Subcutaneous abdominal adipose tissue (tissue), 5 donors: ENCODE measurements around the gene HOXC5.
A peak's percentile ranks its signal among the peaks of the same experiment; 100 is the strongest.

Source experiments
- H3K27ac ChIP-seq: one replicate; pipeline ENCODE4 v1.7.0; 2013; ENCODE audit warnings: low read depth, mild to moderate bottlenecking, inconsistent platforms, low read length, moderate library complexity
- H3K27me3 ChIP-seq, 5 donors: one replicate each; pipeline ENCODE4 v1.7.0; 2013; ENCODE audit warnings: low read length in 5 of 5, inconsistent platforms in 1 of 5; ENCODE audit not compliant: control insufficient read depth in 5 of 5, insufficient read depth in 4 of 5
- H3K36me3 ChIP-seq, 5 donors: one replicate each; pipeline ENCODE4 v1.7.0; 2013; ENCODE audit warnings: low read length in 5 of 5; ENCODE audit not compliant: control insufficient read depth in 5 of 5, insufficient read depth in 5 of 5
- H3K4me1 ChIP-seq, 5 donors: one replicate each; pipeline ENCODE4 v1.7.0; 2013; ENCODE audit warnings: low read length in 5 of 5, mild to moderate bottlenecking in 3 of 5, moderate library complexity in 1 of 5; ENCODE audit not compliant: control insufficient read depth in 5 of 5, insufficient read depth in 5 of 5
- H3K4me3 ChIP-seq, 5 donors: one replicate each; pipeline ENCODE4 v1.7.0; 2013; ENCODE audit warnings: low read length in 5 of 5, low read depth in 1 of 5
- H3K9ac ChIP-seq, 5 donors: one replicate each; pipeline ENCODE4 v1.7.0; 2013; ENCODE audit warnings: low read length in 5 of 5, mild to moderate bottlenecking in 4 of 5, moderate library complexity in 3 of 5
- H3K9me3 ChIP-seq, 5 donors: one replicate each; pipeline ENCODE4 v1.7.0; 2013; ENCODE audit warnings: low read length in 5 of 5; ENCODE audit not compliant: control insufficient read depth in 5 of 5
- donor health status: healthy.
- donor health status: healthy.
- donor health status: healthy.
- donor health status: healthy.
- donor health status: healthy.

The HOXC5 gene

DNA sequence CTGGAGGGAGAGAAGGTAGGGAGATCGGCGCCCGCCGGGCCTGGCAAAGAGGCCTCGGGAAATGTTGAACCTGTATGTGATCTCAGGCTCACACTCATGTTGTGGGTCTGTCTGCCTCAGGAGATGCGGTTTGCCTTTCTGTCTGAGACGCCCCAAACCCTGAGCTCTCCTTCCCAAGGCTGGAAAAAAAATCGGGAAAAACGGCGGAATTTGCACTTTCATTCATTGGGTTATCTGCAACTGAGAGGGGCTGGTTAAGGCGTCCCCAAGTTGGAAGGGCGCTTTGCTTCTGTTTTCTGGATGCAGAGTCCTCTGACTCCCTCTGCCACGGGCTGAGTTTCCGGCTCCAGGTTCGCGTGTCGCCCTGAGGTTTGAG, 37.9 kb upstream of the HOXC5 start:
- H3K9me3 ChIP-seq, result no peaks in the 10 kb centered on the region
- H3K9ac ChIP-seq, result peak overlapping the region; percentile 62 to 93 (median 87)
- H3K27ac ChIP-seq, result peak overlapping the region; percentile 98
- peaks cover 0 to 90% (median 84%) of the 10 kb centered on the region in 5 donors for H3K4me1 ChIP-seq
- peaks cover 0 to 60% (median 34%) of the 10 kb centered on the region in 5 donors for H3K27me3 ChIP-seq
- no peaks in the 10 kb centered on the region for H3K36me3 ChIP-seq
- H3K4me3 ChIP-seq, result peak overlapping the region; percentile 71 to 78 (median 78)

- peak overlapping the region; percentile 71 to 78 (median 78) for H3K4me3 ChIP-seq
- peaks cover 0 to 91% (median 84%) of the 10 kb centered on the region in 5 donors for H3K4me1 ChIP-seq
- H3K9me3 ChIP-seq, result no peaks in the 10 kb centered on the region
- peaks cover 0 to 62% (median 38%) of the 10 kb centered on the region in 5 donors for H3K27me3 ChIP-seq
- H3K36me3 ChIP-seq, result no peaks in the 10 kb centered on the region
- H3K9ac ChIP-seq, result peak overlapping the region; percentile 73 to 93 (median 81)
- H3K27ac ChIP-seq, result peak overlapping the region; percentile 98
Observed at GRCh38 chr12:53995378-53996239, 37.2 kb upstream of the HOXC5 start.

DNA sequence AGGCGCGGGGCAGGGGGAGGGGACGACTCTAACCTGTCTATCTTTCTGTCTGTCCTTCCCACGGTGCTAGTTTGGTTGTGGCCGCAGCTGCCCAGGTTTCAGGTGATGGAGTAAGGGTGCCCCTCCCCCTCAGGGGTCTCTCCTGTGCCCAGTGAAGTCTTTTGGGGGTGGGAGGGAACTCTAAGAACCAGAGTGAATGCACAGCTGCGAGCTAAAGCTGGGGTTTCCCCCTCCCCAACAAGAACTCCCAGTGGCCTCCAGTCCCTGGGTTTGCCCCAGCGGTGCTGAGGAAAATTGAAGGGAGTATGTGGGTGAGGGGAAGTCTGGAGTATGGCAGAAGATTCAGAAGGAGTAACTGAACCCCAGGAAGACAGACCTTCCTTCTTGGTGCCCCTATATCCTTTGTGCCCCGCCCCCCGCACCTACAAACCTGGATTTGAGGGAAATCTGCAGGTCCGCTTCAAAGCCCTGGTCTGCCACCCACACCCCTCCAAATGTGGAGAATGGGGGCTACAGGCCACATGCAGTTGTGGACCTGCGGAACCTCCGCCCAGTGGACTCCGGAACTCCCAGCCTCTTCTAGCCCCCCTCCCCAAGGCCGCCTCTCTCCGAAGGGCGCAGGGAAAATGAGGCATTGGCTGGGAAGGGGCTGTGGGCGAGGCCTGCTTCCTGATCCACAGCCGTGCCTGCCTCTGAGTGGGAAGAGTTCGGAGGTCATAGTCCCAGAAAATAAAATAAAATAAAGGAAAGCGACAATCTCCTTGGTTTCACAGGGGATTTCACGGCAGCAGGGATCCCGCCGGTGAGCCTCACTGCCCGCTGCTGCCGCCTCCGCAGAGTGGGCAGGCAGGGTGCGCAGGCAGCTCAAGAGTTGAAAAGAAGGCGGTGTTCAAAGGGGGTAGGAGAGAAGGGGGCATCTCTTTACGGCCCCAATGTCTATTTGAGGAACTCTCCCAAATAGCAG, 36.3 kb upstream of the HOXC5 start:
- Histone ChIP-seq H3K4me3 (peak overlapping the region; percentile 71 to 78 (median 78)), H3K9me3 (no peaks in the 10 kb centered on the region), H3K36me3 (no peaks in the 10 kb centered on the region), H3K27ac (peak overlapping the region; percentile 98), H3K4me1 (peaks cover 3 to 91% (median 84%) of the 10 kb centered on the region in 5 donors), H3K27me3 (peaks cover 0 to 56% (median 34%) of the 10 kb centered on the region in 5 donors), H3K9ac (peak overlapping the region; percentile 73 to 93 (median 81))

- Histone ChIP-seq H3K36me3 (no peaks in the 10 kb centered on the region), H3K27me3 (peaks cover 0 to 52% (median 30%) of the 10 kb centered on the region in 5 donors), H3K27ac (peak overlapping the region; percentile 98), H3K9ac (peak overlapping the region; percentile 45 to 93 (median 77)), H3K4me1 (peaks cover 3 to 91% (median 83%) of the 10 kb centered on the region in 5 donors), H3K9me3 (no peaks in the 10 kb centered on the region), H3K4me3 (peak overlapping the region; percentile 59 to 78 (median 78))
Observed at GRCh38 chr12:53997204-53998109, 35.4 kb upstream of the HOXC5 start.

- Histone ChIP-seq H3K27ac (peak overlapping the region; percentile 98), H3K4me1 (peaks cover 3 to 95% (median 85%) of the 10 kb centered on the region in 5 donors), H3K9ac (peak overlapping the region in 4 of 5 donors; percentile 45 to 98 (median 84)), H3K27me3 (peaks cover 0 to 50% (median 33%) of the 10 kb centered on the region in 5 donors), H3K9me3 (no peaks in the 10 kb centered on the region), H3K4me3 (peak overlapping the region; percentile 48 to 78 (median 78)), H3K36me3 (no peaks in the 10 kb centered on the region)
Observed at GRCh38 chr12:53998110-53998899, 34.5 kb upstream of the HOXC5 start.

DNA sequence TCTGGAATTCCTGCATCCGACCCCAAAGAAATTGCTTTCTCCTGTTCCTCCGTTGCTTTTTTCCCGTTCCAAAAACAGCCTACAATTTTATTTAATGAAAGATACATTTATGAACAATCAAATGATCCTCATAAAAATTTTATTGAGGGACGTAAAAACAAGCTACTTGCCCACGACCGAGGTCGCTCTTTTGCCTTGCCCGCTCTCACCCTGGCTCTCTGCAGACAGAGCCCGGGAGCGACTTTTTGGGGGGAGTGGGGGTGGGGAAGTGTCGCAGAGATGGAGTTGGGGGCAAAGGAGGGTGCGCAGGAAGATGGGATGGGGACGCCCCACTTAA, 34.0 kb upstream of the HOXC5 start:
- peak overlapping the region; percentile 98 for H3K27ac ChIP-seq
- no peaks in the 10 kb centered on the region for H3K36me3 ChIP-seq
- peak overlapping the region; percentile 47 to 78 (median 77) for H3K4me3 ChIP-seq
- no peaks in the 10 kb centered on the region for H3K9me3 ChIP-seq
- peaks cover 4 to 94% (median 84%) of the 10 kb centered on the region in 5 donors for H3K4me1 ChIP-seq
- peak overlapping the region in 2 of 5 donors; percentile 57 to 98 for H3K9ac ChIP-seq
- peaks cover 0 to 45% (median 35%) of the 10 kb centered on the region in 5 donors for H3K27me3 ChIP-seq

DNA sequence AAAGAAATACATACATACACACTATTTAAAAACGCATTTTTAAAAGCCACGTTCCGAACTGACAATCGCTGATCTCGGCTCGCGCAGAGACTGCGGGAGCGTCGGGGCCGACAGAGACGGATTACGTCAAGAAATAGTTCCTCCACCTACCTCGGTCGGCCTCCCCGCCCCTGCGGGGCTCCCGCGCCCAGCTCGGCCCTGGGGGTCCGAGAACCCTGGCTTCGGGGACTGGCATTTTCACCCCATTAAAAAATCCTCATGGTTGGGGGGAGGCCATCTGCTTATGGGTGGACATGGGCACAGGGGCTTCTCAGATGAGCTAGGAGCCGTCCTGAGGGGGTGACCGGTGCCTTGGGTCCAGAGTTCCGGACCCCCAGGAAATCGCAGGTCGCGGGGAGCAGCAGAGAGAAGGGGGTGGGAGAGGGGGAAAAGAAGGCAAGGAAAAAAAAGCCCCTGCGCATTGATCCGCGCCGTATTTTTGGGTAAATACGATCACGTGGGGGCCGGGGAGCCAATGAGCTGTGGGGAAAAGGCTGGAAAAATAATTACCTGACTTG, 33.2 kb upstream of the HOXC5 start:
- Histone ChIP-seq H3K27me3 (peaks cover 0 to 50% (median 36%) of the 10 kb centered on the region in 5 donors), H3K4me3 (peak overlapping the region; percentile 71 to 85 (median 77)), H3K27ac (peak overlapping the region; percentile 98), H3K4me1 (peaks cover 4 to 94% (median 84%) of the 10 kb centered on the region in 5 donors), H3K9me3 (no peaks in the 10 kb centered on the region), H3K36me3 (no peaks in the 10 kb centered on the region), H3K9ac (peak overlapping the region; percentile 44 to 98 (median 83))

DNA sequence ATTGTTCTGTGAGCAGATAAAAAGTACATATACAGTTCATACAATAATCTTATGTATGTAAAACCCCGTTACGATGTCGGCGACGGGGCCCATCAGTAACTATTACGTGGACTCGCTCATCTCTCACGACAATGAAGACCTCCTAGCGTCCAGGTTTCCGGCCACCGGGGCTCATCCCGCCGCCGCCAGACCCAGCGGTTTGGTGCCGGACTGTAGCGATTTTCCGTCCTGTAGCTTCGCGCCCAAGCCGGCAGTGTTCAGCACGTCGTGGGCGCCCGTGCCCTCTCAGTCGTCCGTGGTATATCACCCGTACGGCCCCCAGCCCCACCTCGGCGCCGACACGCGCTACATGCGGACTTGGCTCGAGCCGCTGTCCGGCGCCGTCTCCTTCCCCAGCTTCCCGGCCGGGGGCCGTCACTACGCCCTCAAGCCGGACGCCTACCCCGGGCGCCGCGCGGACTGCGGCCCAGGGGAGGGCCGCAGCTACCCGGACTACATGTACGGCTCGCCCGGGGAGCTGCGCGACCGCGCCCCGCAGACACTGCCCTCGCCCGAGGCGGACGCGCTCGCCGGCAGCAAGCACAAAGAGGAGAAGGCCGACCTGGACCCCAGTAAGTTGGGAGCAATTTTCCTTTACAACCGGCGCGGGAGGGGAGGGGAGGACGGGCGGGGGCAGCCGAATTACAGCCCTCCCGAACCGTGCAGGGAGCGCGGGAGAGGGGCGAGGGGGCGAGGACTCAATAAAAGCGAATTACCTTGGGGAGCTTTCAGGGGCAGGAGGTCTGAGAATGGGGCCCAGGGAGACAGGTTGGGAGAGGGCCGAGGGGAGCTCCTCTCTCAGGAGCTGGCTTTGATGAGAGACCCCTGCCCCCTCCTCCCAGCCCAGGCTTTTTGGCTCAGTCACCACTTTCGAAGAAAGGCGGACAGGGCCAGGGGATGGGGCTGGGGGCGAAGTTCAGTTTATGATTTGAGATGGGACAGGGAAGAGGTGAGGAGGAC, 32.4 kb upstream of the HOXC5 start, which contains the start of gene HOXC9:
Gene HOXC9 (plus strand): TSS at position 46 of the 999 bp plus-strand sequence. CDS start 28 bp downstream, at position 74.
- Histone ChIP-seq H3K9ac (peak within 1 kb of the TSS; percentile 63 to 98 (median 83)), H3K27ac (peak within 1 kb of the TSS; percentile 98), H3K9me3 (no peaks in the 10 kb centered on the region), H3K36me3 (no peaks in the 10 kb centered on the region), H3K27me3 (peaks cover 0 to 51% (median 35%) of the 10 kb centered on the region in 5 donors), H3K4me3 (peak within 1 kb of the TSS; percentile 71 to 85 (median 77)), H3K4me1 (peaks cover 4 to 94% (median 84%) of the 10 kb centered on the region in 5 donors)
